Choroid plexus epithelial cell (primary cell): ENCODE data around the gene TEC.

Experiments
- DNase-seq: peaks from one replicate; pipeline ENCODE4 v3.0.0-alpha.2; 2010; ENCODE audit warnings: low read depth
- H3K4me3 ChIP-seq: 2 replicates; pipeline ENCODE4 v1.5.1; 2011; ENCODE audit warnings: low read depth, mild to moderate bottlenecking, control low read depth, low read length, moderate library complexity
- CTCF ChIP-seq: conservative IDR thresholded peaks from 2 replicates; pipeline ENCODE4 v1.5.1; 2011; ENCODE audit warnings: low read depth, mild to moderate bottlenecking, control low read depth, inconsistent platforms, low read length, moderate library complexity

The TEC gene

DNA sequence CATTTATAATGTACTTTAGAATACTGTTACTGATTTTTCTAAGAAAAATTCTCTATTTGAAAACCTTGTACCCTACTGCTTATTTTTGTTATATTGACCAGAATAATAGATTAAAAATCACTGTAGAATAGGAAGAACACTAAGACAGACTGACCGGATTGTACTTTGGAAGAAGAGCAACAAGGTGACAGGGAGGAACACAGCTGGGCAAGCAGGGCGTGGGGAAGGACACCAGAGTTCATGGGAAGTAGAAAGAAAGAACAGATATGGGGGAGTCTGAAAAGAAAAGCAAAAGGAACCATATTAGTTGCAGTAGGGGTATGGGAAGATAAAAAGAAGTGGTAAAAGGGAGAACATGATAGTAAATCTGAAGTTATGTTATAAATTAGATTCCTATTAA is 174.2 kb downstream of the TEC start:
- DNase-seq, result no peak
- H3K4me3 ChIP-seq, result no peak overlapping the region
- TF ChIP-seq CTCF, result no peak

- TF ChIP-seq CTCF, result no peak
- no peak overlapping the region for H3K4me3 ChIP-seq
- DNase-seq, result peak; percentile 44
Measured at GRCh38 chr4:48093991-48094416, 175.6 kb downstream of the TEC start.

GRCh38 chr4:48090621-48091020 is 179.0 kb downstream of the TEC start:
- H3K4me3 ChIP-seq, result no peak overlapping the region
- no peak for DNase-seq
- no peak for TF ChIP-seq CTCF

DNA sequence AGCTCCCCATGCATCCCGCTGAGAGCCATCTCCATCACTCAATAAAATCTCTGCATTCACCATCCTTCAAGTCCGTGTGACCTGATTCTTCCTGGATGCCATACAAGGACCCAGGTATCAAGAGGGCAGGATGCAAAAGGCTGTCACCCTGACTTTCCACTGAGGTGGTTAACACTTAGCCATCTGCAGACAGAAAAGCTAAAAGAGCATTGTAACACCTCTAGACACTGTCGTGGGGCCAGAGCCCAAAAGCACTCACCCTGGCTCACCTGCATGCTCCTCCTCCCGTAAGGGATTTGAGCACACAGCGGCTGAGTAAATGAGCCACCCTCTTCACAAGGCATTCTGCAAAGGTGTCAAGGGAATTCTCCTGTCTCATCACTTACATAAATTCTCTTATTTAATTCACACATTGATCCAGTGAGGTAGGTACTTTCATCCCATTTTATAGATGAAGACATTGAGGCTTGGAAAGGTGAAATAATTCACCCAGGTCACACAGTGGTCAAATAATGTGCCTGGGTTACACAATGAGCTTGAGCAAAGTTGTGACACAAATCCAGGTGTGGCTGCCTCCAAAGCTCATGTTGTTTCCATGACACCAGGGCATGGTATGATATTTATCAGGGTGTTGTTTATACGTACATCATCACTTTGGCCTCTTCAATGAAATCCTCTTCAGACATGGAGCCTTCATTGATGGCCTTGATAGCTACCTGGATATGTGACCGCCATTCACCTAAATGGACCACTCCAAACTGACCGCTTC is 183.6 kb downstream of the TEC start:
- DNase-seq, result no peak
- TF ChIP-seq CTCF, result no peak
- H3K4me3 ChIP-seq, result no peak overlapping the region
